Tibial nerve (tissue), 3 donors: Measurements from ENCODE around the gene ARHGEF16.

Experiments
- CTCF ChIP-seq, 5 experiments: fragments of 200-600 bp in 3 of 5; fragments of 450-650 bp in 2 of 5; sonication (generic) in 3 of 5; IDR thresholded peaks; one replicate each; pipeline ENCODE4 v1.5.1; 2016 to 2019; ENCODE audit warnings: antibody characterized with exemption in 5 of 5, mild to moderate bottlenecking in 3 of 5, moderate library complexity in 2 of 5
- POLR2A ChIP-seq, 2 donors: fragments of 450-650 bp; IDR thresholded peaks; one replicate each; pipeline ENCODE4 v1.6.1; 2017; ENCODE audit warnings: antibody characterized with exemption in 2 of 2, mild to moderate bottlenecking in 2 of 2, moderate library complexity in 2 of 2

GRCh38 chr1:3440300-3440681 lies 14.2 kb upstream of the ARHGEF16 start:
- TF ChIP-seq POLR2A (IDR thresholded peaks at IDR 0.05) (no peak), CTCF (IDR thresholded peaks at IDR 0.05) (no peak)
